ENCODE results near the gene CENPI. TPM values are rescaled to one million over a fixed set of nuclear protein-coding genes. Genes with fewer than 3 reads are reported as not detected.
A peak's percentile ranks its signal among the peaks of the same experiment; 100 is the strongest.

Gene CENPI
- total and polyA plus RNA-seq, 11 donors: 0.20 to 3.3 (median 0.42) TPM

- peaks cover 0 to 35% (median 0%) of the 10 kb centered on the region in 9 donors for H3K27me3 ChIP-seq
- peak overlapping the region in 1 of 12 donors; percentile 62 for H3K27ac ChIP-seq
Observed at GRCh38 chrX:101079736-101080270, 18.2 kb upstream of the CENPI start.

GRCh38 chrX:101080326-101081124 is 17.5 kb upstream of the CENPI start:
- DNase-seq (no peak), ATAC-seq (no peak)
- no peaks in the 10 kb centered on the region for H3K36me3 ChIP-seq
- peaks cover 0 to 37% (median 0%) of the 10 kb centered on the region in 9 donors for H3K27me3 ChIP-seq
- no peaks in the 10 kb centered on the region for H3K4me1 ChIP-seq
- intact Hi-C loops (cut with DNase I): no loop called here
- no peak overlapping the region for H3K27ac ChIP-seq
- WGBS, 4 donors: 60 to 76% (median 70%) methylated on average over 3 of the region's 3 CpGs
- no peaks in the 10 kb centered on the region for H3K9me3 ChIP-seq
- H3K4me3 ChIP-seq: peak overlapping the region in 1 of 12 donors; percentile 51
- no peak for TF ChIP-seq POLR2A (IDR thresholded peaks at IDR 0.05)
- TF ChIP-seq, protein P1, sequence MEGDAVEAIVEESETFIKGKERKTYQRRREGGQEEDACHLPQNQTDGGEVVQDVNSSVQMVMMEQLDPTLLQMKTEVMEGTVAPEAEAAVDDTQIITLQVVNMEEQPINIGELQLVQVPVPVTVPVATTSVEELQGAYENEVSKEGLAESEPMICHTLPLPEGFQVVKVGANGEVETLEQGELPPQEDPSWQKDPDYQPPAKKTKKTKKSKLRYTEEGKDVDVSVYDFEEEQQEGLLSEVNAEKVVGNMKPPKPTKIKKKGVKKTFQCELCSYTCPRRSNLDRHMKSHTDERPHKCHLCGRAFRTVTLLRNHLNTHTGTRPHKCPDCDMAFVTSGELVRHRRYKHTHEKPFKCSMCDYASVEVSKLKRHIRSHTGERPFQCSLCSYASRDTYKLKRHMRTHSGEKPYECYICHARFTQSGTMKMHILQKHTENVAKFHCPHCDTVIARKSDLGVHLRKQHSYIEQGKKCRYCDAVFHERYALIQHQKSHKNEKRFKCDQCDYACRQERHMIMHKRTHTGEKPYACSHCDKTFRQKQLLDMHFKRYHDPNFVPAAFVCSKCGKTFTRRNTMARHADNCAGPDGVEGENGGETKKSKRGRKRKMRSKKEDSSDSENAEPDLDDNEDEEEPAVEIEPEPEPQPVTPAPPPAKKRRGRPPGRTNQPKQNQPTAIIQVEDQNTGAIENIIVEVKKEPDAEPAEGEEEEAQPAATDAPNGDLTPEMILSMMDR (IDR thresholded peaks at IDR 0.05): no peak

More at GRCh38 chrX:101079736-101080270, 18.2 kb upstream of the CENPI start:
- no peaks in the 10 kb centered on the region for H3K4me1 ChIP-seq
- H3K9me3 ChIP-seq: no peaks in the 10 kb centered on the region
- 45 to 57% (median 51%) methylated on average over 8 of the region's 8 CpGs for WGBS, 4 donors
- intact Hi-C loops (cut with DNase I): no loop called here
- TF ChIP-seq, protein P1 (IDR thresholded peaks at IDR 0.05): no peak
- no peak for TF ChIP-seq POLR2A (IDR thresholded peaks at IDR 0.05)
- peak overlapping the region in 5 of 12 donors; percentile 32 to 51 (median 44) for H3K4me3 ChIP-seq
- ATAC-seq (no peak), DNase-seq (no peak)
- no peaks in the 10 kb centered on the region for H3K36me3 ChIP-seq

GRCh38 chrX:101081231-101081630 is 16.8 kb upstream of the CENPI start:
- TF ChIP-seq, protein P1 (IDR thresholded peaks at IDR 0.05): no peak
- TF ChIP-seq POLR2A (IDR thresholded peaks at IDR 0.05): no peak
- 60 to 70% (median 63%) methylated on average over 3 of the region's 3 CpGs for WGBS, 4 donors
- DNase-seq: no peak
- Histone ChIP-seq H3K9me3 (no peaks in the 10 kb centered on the region), H3K4me3 (no peak overlapping the region), H3K4me1 (no peaks in the 10 kb centered on the region), H3K36me3 (no peaks in the 10 kb centered on the region), H3K27me3 (peaks cover 0 to 39% (median 0%) of the 10 kb centered on the region in 9 donors), H3K27ac (no peak overlapping the region)
- intact Hi-C loops (cut with DNase I): no loop called here
- no peak for ATAC-seq

DNA sequence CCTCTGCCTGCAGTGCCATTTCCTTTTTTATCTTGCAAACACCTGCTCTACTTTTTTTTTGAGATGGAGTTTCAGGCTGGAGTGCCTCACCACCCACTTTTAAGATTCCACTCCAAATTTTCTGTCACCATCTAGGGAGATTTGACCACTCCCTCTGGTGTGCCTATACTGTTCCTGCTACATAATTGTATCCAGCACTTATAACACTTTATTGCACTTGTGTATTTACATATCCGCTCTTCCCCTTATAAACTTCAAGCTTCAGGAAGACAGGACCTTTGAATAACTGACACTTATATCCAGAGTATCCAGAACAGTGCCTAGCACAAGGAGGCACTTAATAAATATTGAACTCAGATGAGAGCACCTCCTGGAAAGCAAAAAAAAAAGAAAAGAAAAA is 6.2 kb upstream of the CENPI start:
- intact Hi-C loops (cut with DNase I): no loop called here
- no peaks in the 10 kb centered on the region for H3K9me3 ChIP-seq
- no peak overlapping the region for H3K4me3 ChIP-seq
- no peaks in the 10 kb centered on the region for H3K36me3 ChIP-seq
- no peaks in the 10 kb centered on the region for H3K4me1 ChIP-seq
- H3K27me3 ChIP-seq: no peaks in the 10 kb centered on the region
- H3K27ac ChIP-seq: no peak overlapping the region
- no peak for ATAC-seq
- WGBS, 4 donors: 87 to 97% (median 93%) methylated on average over 1 of the region's 1 CpG
- no peak for DNase-seq
- TF ChIP-seq POLR2A (IDR thresholded peaks at IDR 0.05): no peak
- TF ChIP-seq, protein P1 (IDR thresholded peaks at IDR 0.05): no peak
